Liver (tissue), 9 donors: ENCODE results near the gene HSPE1. TPM values are rescaled to one million over a fixed set of nuclear protein-coding genes. Genes with fewer than 3 reads are reported as not detected.

Source experiments
- DNase-seq: peaks from one replicate; pipeline ENCODE4 v3.0.0-alpha.2; 2017; ENCODE audit warnings: low spot score
- H3K27ac ChIP-seq, 2 donors: one replicate each; pipeline ENCODE4 v1.7.0; 2013; ENCODE audit warnings: inconsistent platforms in 2 of 2, low read length in 2 of 2, control low read depth in 1 of 2, low read depth in 1 of 2, mild to moderate bottlenecking in 1 of 2
- H3K27me3 ChIP-seq, 4 donors: one replicate each; pipeline versions ENCODE4 v1.6.1 to v1.7.0; 2013; ENCODE audit warnings: low read length in 3 of 4, inconsistent platforms in 1 of 4, mild to moderate bottlenecking in 1 of 4, moderate library complexity in 1 of 4; ENCODE audit not compliant: control insufficient read depth in 4 of 4, insufficient read depth in 4 of 4
- H3K36me3 ChIP-seq, 4 donors: one replicate each; pipeline versions ENCODE4 v1.6.1 to v1.7.0; 2013; ENCODE audit warnings: low read length in 3 of 4, mild to moderate bottlenecking in 3 of 4, low read depth in 1 of 4, moderate library complexity in 1 of 4; ENCODE audit not compliant: control insufficient read depth in 4 of 4, insufficient read depth in 3 of 4
- H3K4me1 ChIP-seq, 4 donors: one replicate each; pipeline versions ENCODE4 v1.6.1 to v1.7.0; 2013; ENCODE audit warnings: low read length in 3 of 4, mild to moderate bottlenecking in 3 of 4, moderate library complexity in 1 of 4; ENCODE audit not compliant: control insufficient read depth in 4 of 4, insufficient read depth in 4 of 4
- H3K4me3 ChIP-seq, 3 donors: one replicate each; pipeline versions ENCODE4 v1.6.1 to v1.7.0; 2013; ENCODE audit warnings: low read length in 3 of 3, control low read depth in 1 of 3, low read depth in 1 of 3, mild to moderate bottlenecking in 1 of 3
- H3K9ac ChIP-seq, 2 donors: one replicate each; pipeline ENCODE4 v1.7.0; 2013; ENCODE audit warnings: low read length in 2 of 2, mild to moderate bottlenecking in 2 of 2, moderate library complexity in 2 of 2, control low read depth in 1 of 2, low read depth in 1 of 2
- H3K9me3 ChIP-seq, 4 donors: one replicate each; pipeline versions ENCODE4 v1.6.1 to v1.7.0; 2013; ENCODE audit warnings: low read length in 3 of 4; ENCODE audit not compliant: control insufficient read depth in 4 of 4
- CTCF ChIP-seq: fragments of 150-350 bp; IDR thresholded peaks from 2 replicates; pipeline ENCODE4 v1.5.1; 2017; ENCODE audit warnings: improper control_type of control experiment, low read depth, low read length; ENCODE audit not compliant: missing input control
- EGR1 ChIP-seq, 2 donors: IDR thresholded peaks; 2 replicates each; pipeline ENCODE4 v1.6.1; 2016 to 2018; ENCODE audit warnings: antibody characterized with exemption in 2 of 2, low read depth in 2 of 2
- FOXA1 ChIP-seq: IDR thresholded peaks from 2 replicates; pipeline ENCODE4 v1.6.1; 2016; ENCODE audit warnings: antibody characterized with exemption
- FOXA2 ChIP-seq: IDR thresholded peaks from 2 replicates; pipeline ENCODE4 v1.6.1; 2016; ENCODE audit warnings: antibody characterized with exemption
- GABPA ChIP-seq, 2 donors: IDR thresholded peaks in 1 of 2; conservative IDR thresholded peaks in 1 of 2; 2 replicates each; pipeline ENCODE4 v1.6.1; 2016; ENCODE audit warnings: antibody characterized with exemption in 2 of 2, mild to moderate bottlenecking in 1 of 2, moderate library complexity in 1 of 2
- HNF4A ChIP-seq, 2 donors: conservative IDR thresholded peaks; 2 replicates each; pipeline ENCODE4 v1.6.1; 2016; ENCODE audit warnings: antibody characterized with exemption in 2 of 2, mild to moderate bottlenecking in 2 of 2
- JUND ChIP-seq, 2 donors: IDR thresholded peaks; 2 replicates each; pipeline ENCODE4 v1.6.1; 2016; ENCODE audit warnings: antibody characterized with exemption in 2 of 2
- NR2F2 ChIP-seq: IDR thresholded peaks from 2 replicates; pipeline ENCODE4 v1.6.1; 2016; ENCODE audit warnings: antibody characterized with exemption
- RAD21 ChIP-seq, 2 donors: IDR thresholded peaks; 2 replicates each; pipeline ENCODE4 v1.6.1; 2016; ENCODE audit warnings: antibody characterized with exemption in 2 of 2, mild to moderate bottlenecking in 2 of 2
- ZBTB33 ChIP-seq: IDR thresholded peaks from 2 replicates; pipeline ENCODE4 v1.6.1; 2016; ENCODE audit warnings: antibody characterized with exemption
- WGBS: extraction: QIAGEN DNeasy Blood & Tissue Kit; methylation state at CpG from one replicate; pipeline ENCODE4 v1.1.7; 2013; 5-methylcytosine and 5-hydroxymethylcytosine counted together
- polyA plus RNA-seq, 2 donors: library from polyadenylated mRNA; stranded (reverse) in 1 of 2; unstranded in 1 of 2; fragments of 200-250 nt in 1 of 2; fragments of >200 nt in 1 of 2; fragmentation: Nextera tagmentation in 1 of 2; extraction: Ambion mirVana in 1 of 2; gene quantifications; one replicate each; pipeline versions ENCODE4 v1.2.1 to v1.2.3, GENCODE V29; 2013 to 2015
- total RNA-seq, 2 donors: library from RNA; depleted of rRNA; stranded (reverse); fragments of >200 nt; gene quantifications; one replicate each; pipeline ENCODE4 v1.2.3, GENCODE V29; 2014
- donor health status: healthy.
- donor health status: healthy.
- donor health status: healthy.
- donor health status: healthy.
- donor health status: healthy.

The HSPE1 gene
- total and polyA plus RNA-seq, 4 donors, result 88.2 to 347 (median 190) TPM

- TF ChIP-seq CTCF, result no peak
- TF ChIP-seq EGR1 (IDR thresholded peaks at IDR 0.05; ENCODE audit: low read depth in 2 of 2), result no peak
- no peak for TF ChIP-seq FOXA2
These were observed 13.7 kb downstream of the HSPE1 start (continued) for GRCh38 chr2:197513915-197514314.

- no peaks in the 10 kb centered on the region for H3K36me3 ChIP-seq
- DNase-seq, result no peak
- H3K27me3 ChIP-seq, result no peaks in the 10 kb centered on the region
- H3K27ac ChIP-seq, result peak overlapping the region; percentile 93 to 95
- WGBS, result 81% methylated on average over 3 of the region's 3 CpGs
- no peak for TF ChIP-seq ZBTB33
- TF ChIP-seq FOXA2, result no peak
- TF ChIP-seq HNF4A (conservative IDR thresholded peaks at IDR 0.05), result no peak
- TF ChIP-seq FOXA1, result no peak
- no peak for TF ChIP-seq RAD21 (IDR thresholded peaks at IDR 0.05)
- no peak for TF ChIP-seq CTCF
- no peak for TF ChIP-seq GABPA (IDR thresholded peaks at IDR 0.05 in 1 of 2, conservative IDR thresholded peaks at IDR 0.05 in 1 of 2)
- H3K4me3 ChIP-seq, result peak overlapping the region in 1 of 3 donors; percentile 82
- H3K9me3 ChIP-seq, result no peaks in the 10 kb centered on the region
- peaks cover 0 to 12% (median 6%) of the 10 kb centered on the region in 4 donors for H3K4me1 ChIP-seq
- H3K9ac ChIP-seq, result peak overlapping the region; percentile 93 to 98
These were observed 14.6 kb downstream of the HSPE1 start for GRCh38 chr2:197514754-197515153.

- Histone ChIP-seq H3K4me3 (peak overlapping the region; percentile 64 to 82 (median 82)), H3K27ac (peak overlapping the region; percentile 93 to 95), H3K36me3 (no peaks in the 10 kb centered on the region), H3K9ac (peak overlapping the region; percentile 93 to 98), H3K4me1 (peaks cover 0 to 12% (median 6%) of the 10 kb centered on the region in 4 donors), H3K27me3 (no peaks in the 10 kb centered on the region), H3K9me3 (no peaks in the 10 kb centered on the region)
- TF ChIP-seq NR2F2 (no peak), JUND (IDR thresholded peaks at IDR 0.05) (peak in 1 of 2 donors; percentile 29)
- no peak for DNase-seq
- WGBS, result under 1% methylated on average over 16 of the region's 16 CpGs
These were observed 15.1 kb downstream of the HSPE1 start for GRCh38 chr2:197515315-197515738.
